SU-DHL-6 (cell line): Measurements from ENCODE around the gene XPO5.

Experiments
- EZH2phosphoT487 ChIP-seq: fragments of 200-600 bp; sonication (generic), shearing (Covaris generic); conservative IDR thresholded peaks from 2 replicates; pipeline ENCODE4 v1.6.1; 2018; ENCODE audit warnings: mild to moderate bottlenecking, antibody characterized with exemption, low read length, moderate library complexity, mixed read lengths
- TF ChIP-seq, protein P1 (sequence below): fragments of 200-600 bp; sonication (generic); IDR thresholded peaks from one replicate; pipeline ENCODE4 v1.5.1; 2017; ENCODE audit warnings: antibody characterized with exemption, mild to moderate bottlenecking, low read length, moderate library complexity; ENCODE audit not compliant: insufficient read depth, poor library complexity, severe bottlenecking

DNA sequence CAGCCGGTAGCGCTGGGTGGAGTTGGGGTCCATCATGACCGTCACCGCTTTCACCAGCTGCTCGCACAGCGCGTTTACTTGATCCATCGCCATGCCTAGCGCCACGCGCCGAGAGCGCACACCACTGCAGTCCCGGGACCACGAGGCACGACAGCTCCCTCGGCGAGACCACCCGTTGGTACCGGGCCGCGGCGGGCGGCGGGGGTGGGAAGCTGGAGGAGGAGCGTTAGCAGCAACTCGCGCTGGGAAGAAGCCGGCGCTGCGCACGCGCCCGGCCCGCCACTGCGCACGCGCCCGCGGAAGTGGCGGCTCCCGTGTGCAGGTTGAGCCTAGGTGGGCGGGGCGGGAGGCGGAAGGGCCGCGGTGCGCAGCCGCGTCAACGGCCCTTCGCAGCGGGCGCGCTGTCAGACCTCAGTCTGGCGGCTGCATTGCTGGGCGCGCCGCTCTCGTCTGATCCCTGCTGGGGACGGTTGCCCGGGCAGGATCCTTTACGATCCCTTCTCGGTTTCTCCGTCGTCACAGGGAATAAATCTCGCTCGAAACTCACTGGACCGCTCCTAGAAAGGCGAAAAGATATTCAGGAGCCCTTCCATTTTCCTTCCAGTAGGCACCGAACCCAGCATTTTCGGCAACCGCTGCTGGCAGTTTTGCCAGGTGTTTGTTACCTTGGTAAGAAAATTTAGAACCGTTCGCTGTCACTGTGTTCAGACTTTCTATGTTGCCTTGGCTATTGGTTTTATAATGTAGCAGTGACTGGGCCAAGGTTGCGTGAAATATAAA, at the start of gene XPO5, which contains the start of gene POLH:
- TF ChIP-seq, protein P1, sequence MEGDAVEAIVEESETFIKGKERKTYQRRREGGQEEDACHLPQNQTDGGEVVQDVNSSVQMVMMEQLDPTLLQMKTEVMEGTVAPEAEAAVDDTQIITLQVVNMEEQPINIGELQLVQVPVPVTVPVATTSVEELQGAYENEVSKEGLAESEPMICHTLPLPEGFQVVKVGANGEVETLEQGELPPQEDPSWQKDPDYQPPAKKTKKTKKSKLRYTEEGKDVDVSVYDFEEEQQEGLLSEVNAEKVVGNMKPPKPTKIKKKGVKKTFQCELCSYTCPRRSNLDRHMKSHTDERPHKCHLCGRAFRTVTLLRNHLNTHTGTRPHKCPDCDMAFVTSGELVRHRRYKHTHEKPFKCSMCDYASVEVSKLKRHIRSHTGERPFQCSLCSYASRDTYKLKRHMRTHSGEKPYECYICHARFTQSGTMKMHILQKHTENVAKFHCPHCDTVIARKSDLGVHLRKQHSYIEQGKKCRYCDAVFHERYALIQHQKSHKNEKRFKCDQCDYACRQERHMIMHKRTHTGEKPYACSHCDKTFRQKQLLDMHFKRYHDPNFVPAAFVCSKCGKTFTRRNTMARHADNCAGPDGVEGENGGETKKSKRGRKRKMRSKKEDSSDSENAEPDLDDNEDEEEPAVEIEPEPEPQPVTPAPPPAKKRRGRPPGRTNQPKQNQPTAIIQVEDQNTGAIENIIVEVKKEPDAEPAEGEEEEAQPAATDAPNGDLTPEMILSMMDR = no peak
- no peak for TF ChIP-seq EZH2phosphoT487
